NCI-H82 (cell line): ENCODE results near the gene KRTAP5-1.

Source experiments
- DNase-seq: peaks from one replicate; lab custom pipeline; 2025; lab: John Stamatoyannopoulos, UW

Gene KRTAP5-1

GRCh38 chr11:1542267-1542666, 42.8 kb downstream of the KRTAP5-1 start:
- no peak for DNase-seq

GRCh38 chr11:1541474-1542204, 43.4 kb downstream of the KRTAP5-1 start:
- DNase-seq, result no peak

GRCh38 chr11:1540074-1540473, 45.0 kb downstream of the KRTAP5-1 start:
- no peak for DNase-seq

- DNase-seq, result no peak
These were observed 46.9 kb downstream of the KRTAP5-1 start for GRCh38 chr11:1538153-1538552.

- no peak for DNase-seq
These were observed 48.8 kb downstream of the KRTAP5-1 start for GRCh38 chr11:1536065-1536843.

GRCh38 chr11:1534682-1535081, 50.4 kb downstream of the KRTAP5-1 start:
- no peak for DNase-seq
